A549 (cell line): Measurements from ENCODE around the gene GNA12.

Source experiments
- CTCF ChIP-seq: fragments of >200 bp; sonication (Bioruptor Twin); formaldehyde crosslinking; IDR thresholded peaks from 3 replicates; pipeline ENCODE4 v1.5.1; 2016
- EHMT2 ChIP-seq: fragments of 200-600 bp; sonication (generic); IDR thresholded peaks from 2 replicates; pipeline ENCODE4 v1.6.1; 2016; ENCODE audit warnings: antibody characterized with exemption, low read depth, mild to moderate bottlenecking, moderate library complexity
- HMGXB4 ChIP-seq: fragments of 250-450 bp; sonication (Bioruptor Pico); IDR thresholded peaks from 2 replicates; pipeline ENCODE4 v1.5.0; 2021; ENCODE audit warnings: mild to moderate bottlenecking, moderate library complexity, borderline replicate concordance
- KDM1A ChIP-seq: fragments of 200-600 bp; sonication (generic); IDR thresholded peaks from 2 replicates; pipeline ENCODE4 v1.6.1; 2016; ENCODE audit warnings: low read depth, mild to moderate bottlenecking
- MYC ChIP-seq: IDR thresholded peaks from 2 replicates; pipeline ENCODE4 v1.6.1; 2012; ENCODE audit warnings: mild to moderate bottlenecking, inconsistent platforms, low read length, improper control_type of control experiment, borderline replicate concordance
- POLR2A ChIP-seq: IDR thresholded peaks from 2 replicates; pipeline ENCODE4 v1.6.1; 2012; ENCODE audit warnings: mild to moderate bottlenecking, low read length
- POLR2AphosphoS2 ChIP-seq: conservative IDR thresholded peaks from 2 replicates; pipeline ENCODE4 v1.6.1; 2012; ENCODE audit warnings: low read length, improper control_type of control experiment, inconsistent platforms
- RARB ChIP-seq: fragments of 250-450 bp; sonication (Bioruptor Pico); IDR thresholded peaks from 2 replicates; pipeline ENCODE4 v1.8.0; 2021; ENCODE audit warnings: mild to moderate bottlenecking, moderate library complexity
- REST ChIP-seq: fragments of 200-600 bp; sonication (generic); IDR thresholded peaks from 2 replicates; pipeline ENCODE4 v1.6.1; 2016; ENCODE audit warnings: antibody characterized with exemption, mild to moderate bottlenecking, moderate library complexity
- SMC3 ChIP-seq: fragments of >200 bp; sonication (Bioruptor Twin); formaldehyde crosslinking; IDR thresholded peaks from 3 replicates; pipeline ENCODE4 v1.6.1; 2018; ENCODE audit warnings: inconsistent platforms
- ZNF302 ChIP-seq: fragments of 250-450 bp; sonication (Bioruptor Pico); IDR thresholded peaks from 2 replicates; pipeline ENCODE4 v1.9.0; 2021; ENCODE audit warnings: inconsistent platforms, mild to moderate bottlenecking, moderate library complexity

- TF ChIP-seq SMC3 (no peak), REST (no peak), POLR2AphosphoS2 (no peak), MYC (no peak), POLR2A (no peak), KDM1A (no peak), CTCF (no peak), ZNF302 (CRISPR knock-in tag) (no peak), EHMT2 (no peak), RARB (CRISPR knock-in tag) (no peak), HMGXB4 (CRISPR knock-in tag) (no peak)
Observed at GRCh38 chr7:2812114-2812487, 32.0 kb downstream of the GNA12 start.
